ENCODE results near the gene ASB11.

The ASB11 gene

DNA sequence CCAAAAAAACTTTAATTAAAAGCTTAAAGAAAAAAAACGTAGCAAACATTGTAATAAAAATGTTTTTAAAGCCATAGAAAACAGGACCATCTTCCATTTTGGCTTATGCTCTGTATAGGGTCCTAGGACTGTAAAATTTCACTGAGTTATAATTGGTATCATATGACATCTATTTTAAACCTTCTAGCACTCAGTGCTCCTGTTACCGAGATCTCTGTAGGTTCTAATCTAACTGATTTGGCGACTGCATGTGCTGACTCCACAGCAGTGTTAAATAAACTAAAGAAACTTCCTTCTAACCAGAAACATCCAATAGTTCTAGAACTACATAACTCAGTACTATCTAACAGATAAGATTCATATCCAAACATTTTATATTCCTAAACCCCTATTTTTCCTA, at the start of gene ASB11:
Gene ASB11 (minus strand): TSS at position 132 of the 400 bp plus-strand sequence. CDS start 35 bp downstream, at position 97.
- no peak for DNase-seq

DNA sequence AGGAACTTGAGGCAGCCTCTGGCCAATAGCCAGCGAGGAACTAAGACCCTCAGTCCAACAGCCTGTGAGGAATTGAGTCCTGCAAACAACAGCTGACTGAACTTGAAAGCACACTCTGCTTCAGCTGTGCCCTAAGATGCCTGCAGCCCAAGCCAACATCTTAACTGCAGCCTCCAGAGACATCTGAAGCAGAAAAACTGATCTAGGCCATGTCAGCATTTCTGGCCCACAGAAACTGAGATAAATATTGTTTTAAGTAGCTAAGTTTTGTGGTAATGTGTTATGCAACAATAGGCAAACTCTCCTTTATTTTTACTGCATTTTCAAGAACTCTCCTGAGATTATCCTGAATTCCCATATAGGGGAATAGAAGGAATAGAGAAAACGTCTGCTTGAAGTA, 44.3 kb upstream of the ASB11 start:
- no peak for DNase-seq

DNA sequence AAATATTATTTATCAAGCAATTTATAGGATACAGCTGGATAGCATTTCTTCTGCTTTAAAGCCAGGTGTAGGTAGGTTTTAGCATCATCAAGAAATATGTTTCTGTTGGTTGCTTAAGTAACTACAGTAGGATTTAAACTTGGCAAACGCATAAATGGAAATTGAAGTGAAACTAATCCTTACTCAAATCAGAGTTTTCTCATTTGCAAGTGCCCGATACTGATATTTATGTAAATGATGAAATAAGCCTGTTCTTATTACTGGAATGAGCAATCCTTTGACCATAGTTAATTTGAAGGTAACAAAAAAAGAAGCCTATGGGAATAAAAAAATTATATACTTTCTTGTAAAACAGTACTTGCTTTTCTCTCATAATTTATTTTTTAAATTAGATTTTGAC, 43.1 kb upstream of the ASB11 start:
- DNase-seq = no peak

DNA sequence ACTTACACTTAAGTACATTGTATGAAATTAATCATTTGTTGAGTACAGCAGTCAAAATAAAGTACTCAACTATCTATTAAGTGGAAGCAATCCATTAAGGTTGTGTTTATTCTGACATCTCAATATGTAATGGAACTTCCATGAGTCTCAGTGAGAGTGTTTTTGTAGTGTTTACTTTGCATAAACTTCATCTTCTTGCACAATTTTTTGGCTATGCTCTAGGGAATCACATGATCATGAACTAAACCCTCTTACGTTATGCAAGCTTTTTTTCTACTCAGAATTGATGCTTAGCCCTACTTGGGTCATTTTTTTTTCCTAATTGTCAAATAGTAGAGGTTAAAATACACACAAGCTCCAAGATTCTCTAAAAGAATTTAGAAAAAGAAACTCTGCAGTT, 41.0 kb upstream of the ASB11 start:
- no peak for DNase-seq

DNA sequence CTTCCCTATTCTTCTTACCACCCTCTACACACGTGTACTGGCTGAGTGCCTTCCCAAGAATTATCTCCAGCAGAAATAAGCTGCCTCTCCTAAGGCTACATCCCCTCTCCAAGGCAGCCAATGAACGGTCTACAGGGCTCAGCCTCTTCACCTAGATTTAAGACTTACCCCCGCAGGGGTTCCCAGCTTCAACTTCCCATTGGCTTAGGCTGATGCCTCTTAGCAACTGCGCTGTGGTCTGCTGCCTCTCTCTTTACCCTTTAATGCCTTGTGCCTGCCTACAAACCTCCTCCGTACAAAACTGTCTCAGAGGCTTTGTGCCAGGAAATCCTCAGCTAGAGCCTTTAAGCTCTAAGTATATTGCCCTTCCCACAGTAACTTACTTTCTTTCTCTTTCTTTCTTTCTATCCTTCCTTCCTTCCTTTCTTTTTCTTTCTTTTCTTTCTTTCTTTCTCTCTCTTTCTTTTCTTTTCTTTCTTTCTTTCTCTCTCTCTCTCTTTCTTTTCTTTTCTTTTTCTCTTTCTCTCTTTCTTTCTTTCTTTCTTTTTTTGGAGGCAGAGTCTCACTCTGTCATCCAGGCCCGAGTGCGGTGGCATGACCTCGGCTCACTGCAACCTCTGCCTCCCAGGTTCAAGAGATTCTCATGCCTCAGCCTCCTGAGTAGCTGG, 35.0 kb upstream of the ASB11 start:
- DNase-seq = no peak

GRCh38 chrX:15349046-15349445, 33.6 kb upstream of the ASB11 start:
- DNase-seq = peak in 25 of 56 donors; percentile 0 to 48 (median 4)

- no peak for DNase-seq
Observed at GRCh38 chrX:15345976-15346375, 30.5 kb upstream of the ASB11 start.

GRCh38 chrX:15344106-15344505, 28.7 kb upstream of the ASB11 start:
- DNase-seq = no peak

GRCh38 chrX:15343075-15343476, 27.6 kb upstream of the ASB11 start:
- DNase-seq = no peak

GRCh38 chrX:15340867-15341266, 25.4 kb upstream of the ASB11 start:
- no peak for DNase-seq

DNA sequence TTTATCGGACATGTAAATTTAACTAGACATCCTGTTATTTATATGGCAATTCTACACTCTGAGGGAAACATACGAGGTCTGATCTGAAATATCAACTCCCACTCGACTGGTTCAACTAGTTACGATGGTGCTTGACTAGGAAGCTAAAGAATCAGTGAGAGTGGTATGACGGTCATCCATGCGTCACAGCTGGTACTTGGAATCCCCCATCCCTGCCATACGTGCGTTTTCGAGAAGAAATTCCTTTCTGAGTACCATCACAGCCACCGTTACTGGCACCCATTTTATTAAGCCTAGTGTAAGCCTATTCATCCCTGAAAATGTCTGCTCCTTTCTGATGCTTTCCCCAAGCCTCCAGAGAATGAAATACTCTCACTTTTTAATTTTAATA, 20.6 kb upstream of the ASB11 start:
- peak in 3 of 56 donors; percentile 0 to 15 (median 5) for DNase-seq

GRCh38 chrX:15335135-15336022, 19.9 kb upstream of the ASB11 start, which contains the start of gene PIGA:
Gene PIGA, minus strand, starts transcription at chrX:15335523. Its CDS starts 3,593 bp downstream, at chrX:15331930.
- peak; percentile 13 to 96 (median 88) for DNase-seq

DNA sequence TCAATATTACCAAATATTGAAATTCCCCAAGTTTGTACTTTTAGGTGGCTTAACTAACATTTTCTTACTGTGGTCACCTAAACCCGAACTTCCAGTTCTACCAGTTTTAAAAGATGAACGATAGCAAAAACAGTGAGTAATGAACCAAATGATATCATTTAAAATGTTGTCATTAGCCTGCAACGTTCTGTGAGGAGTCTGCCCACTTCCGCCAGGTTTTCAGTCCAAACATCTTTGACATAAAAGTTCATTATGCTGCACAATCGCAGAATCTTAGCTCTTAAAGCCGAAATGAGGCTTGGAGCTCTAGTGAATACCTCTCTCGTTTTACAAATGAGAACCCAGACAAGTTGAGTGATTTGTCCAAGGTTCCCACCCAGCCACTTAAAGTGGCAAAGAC, 19.1 kb upstream of the ASB11 start:
- DNase-seq = no peak

GRCh38 chrX:15328821-15329220, 13.4 kb upstream of the ASB11 start:
- DNase-seq = no peak

DNA sequence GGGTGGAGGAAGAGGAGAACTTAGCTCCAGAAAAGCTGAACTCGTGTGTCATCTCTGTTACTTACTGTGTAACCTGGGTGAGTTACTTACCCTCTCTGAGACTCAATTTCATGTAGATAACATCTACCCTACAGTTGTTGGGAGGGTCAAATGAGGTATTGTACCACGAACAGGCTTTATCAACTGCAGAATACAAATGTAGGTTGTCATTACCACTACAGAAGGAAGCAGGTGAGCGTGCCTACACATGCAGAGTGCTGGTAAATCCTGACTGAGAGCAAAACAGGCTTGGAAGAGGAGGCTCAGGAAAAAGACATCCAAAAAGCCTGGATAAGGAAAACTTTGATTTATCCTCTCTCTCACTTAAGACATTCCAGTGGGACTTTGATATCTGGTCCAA, 12.7 kb upstream of the ASB11 start:
- DNase-seq = no peak

DNA sequence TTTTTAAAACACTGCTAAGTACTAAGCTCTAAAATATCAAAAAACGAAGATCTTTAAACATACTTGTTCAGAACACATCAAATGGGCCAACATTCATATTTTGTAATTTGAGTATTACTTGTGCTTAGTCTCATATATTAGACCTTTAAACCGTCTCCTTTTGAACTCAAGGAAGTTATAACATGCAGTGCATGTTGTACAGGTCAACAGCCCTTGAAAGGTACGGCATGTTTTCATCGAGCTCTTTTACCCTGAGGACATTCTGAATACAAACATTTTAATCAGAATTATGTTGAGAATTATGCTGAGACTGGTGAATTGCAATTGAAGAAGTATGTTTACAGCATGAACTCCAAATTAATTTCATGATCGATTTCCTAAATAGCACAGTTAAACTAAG, 7.0 kb upstream of the ASB11 start:
- no peak for DNase-seq

- DNase-seq = no peak
Observed at GRCh38 chrX:15322072-15322471, 6.6 kb upstream of the ASB11 start.

- no peak for DNase-seq
Observed at GRCh38 chrX:15321447-15321846, 6.0 kb upstream of the ASB11 start.

DNA sequence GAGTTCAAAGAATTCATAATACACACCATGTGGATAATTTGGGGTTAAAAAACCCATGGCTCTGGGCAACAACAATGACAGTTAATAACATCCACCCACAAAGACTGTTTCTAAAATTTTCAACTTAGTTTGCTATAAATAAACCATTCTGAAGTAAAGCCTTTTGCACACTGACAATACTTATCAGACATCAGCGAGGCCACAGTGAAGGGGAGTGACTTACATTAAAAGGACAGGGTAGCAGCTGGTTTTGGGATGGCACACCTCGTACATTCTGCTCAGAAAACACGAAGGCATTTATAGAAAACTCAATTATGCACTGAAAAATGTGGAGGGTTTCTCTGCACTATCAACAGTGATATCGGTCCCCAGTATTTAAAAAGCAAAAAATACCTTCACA, 4.9 kb upstream of the ASB11 start:
- no peak for DNase-seq

DNA sequence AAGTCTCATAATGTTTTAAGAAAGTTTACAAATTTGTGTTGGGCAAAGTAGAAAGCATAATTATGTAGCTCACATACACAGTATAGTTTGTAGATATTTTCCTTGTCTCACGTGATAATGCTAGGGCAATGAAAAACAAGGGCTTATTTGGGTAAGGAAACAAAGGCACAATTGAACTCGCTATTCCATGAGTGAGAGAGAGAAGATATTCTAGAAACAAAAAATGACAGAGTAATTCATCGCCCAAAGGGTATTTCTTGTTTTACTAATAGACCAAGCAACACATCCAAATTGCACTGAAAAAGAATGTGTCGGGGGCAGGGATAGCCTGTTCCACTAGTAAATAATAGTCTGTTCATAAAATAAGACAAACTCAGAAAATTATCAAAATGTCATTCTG, 3.6 kb upstream of the ASB11 start:
- DNase-seq = peak in 1 of 56 donors; percentile 38

DNA sequence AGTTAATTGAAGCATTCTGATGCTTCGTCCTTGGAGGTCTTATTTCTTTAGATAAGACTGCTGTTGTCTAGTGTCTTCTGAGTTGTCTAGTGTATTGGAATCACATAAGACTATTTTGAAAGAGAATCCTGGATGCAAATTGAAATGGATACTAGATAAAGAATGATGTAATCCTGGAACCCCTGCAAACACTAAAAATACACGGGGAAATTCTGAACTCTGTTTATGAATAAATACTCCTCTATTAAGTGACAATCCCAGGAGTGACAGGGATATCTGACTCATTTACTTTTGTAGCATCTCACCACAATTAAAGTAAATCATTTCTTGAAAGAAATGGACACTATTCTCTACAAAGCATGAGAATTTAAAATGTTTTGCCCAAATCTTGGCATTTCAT, 968 bp downstream of the ASB11 start:
- DNase-seq = no peak

DNA sequence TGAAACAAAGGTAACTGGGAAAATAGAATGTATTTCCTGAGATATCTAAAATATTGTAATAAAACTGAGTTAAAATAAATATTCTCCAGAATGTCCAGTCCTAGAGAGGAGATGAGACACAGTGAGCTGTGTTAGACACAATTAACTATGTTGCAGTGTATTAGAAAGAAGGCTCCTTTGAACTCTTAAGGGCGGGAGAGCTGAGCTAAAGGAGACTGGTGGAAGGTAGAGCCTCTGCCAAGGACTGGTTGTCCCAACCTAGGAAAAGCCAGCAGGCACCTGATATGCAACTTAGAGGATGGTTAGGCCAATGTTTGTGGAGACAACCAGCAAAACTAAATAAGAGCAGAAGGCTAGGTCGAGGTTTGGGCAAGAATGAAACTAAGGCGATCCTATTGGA, 4.3 kb downstream of the ASB11 start:
- no peak for DNase-seq

DNA sequence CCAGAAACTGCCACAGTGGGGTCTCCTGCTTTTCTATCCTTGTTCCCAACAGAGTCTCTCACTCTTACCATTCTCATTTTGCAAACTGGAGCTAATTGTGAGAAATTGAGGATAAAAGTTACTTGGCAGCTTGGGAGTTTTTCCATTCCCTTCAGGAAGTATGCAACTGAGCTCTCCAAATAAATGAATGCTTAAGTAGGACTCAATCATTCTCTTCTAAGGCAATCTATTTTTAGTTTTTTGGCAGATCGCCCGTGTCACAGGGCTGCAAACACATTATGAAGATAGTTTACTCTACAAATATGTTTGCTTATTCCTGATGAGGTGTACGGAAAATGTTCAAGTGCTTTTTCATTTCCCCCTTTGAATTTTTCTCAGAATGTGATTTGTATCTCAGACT, 5.3 kb downstream of the ASB11 start:
- DNase-seq = peak in 8 of 56 donors; percentile 0 to 29 (median 8)
